ENCODE results near the gene PTGIS.
"Not testable (repeated sequence)": the region's sequence is repeated elsewhere in the genome, so short reads cannot be mapped to it uniquely, and the experiment has no call there.

Gene PTGIS

DNA sequence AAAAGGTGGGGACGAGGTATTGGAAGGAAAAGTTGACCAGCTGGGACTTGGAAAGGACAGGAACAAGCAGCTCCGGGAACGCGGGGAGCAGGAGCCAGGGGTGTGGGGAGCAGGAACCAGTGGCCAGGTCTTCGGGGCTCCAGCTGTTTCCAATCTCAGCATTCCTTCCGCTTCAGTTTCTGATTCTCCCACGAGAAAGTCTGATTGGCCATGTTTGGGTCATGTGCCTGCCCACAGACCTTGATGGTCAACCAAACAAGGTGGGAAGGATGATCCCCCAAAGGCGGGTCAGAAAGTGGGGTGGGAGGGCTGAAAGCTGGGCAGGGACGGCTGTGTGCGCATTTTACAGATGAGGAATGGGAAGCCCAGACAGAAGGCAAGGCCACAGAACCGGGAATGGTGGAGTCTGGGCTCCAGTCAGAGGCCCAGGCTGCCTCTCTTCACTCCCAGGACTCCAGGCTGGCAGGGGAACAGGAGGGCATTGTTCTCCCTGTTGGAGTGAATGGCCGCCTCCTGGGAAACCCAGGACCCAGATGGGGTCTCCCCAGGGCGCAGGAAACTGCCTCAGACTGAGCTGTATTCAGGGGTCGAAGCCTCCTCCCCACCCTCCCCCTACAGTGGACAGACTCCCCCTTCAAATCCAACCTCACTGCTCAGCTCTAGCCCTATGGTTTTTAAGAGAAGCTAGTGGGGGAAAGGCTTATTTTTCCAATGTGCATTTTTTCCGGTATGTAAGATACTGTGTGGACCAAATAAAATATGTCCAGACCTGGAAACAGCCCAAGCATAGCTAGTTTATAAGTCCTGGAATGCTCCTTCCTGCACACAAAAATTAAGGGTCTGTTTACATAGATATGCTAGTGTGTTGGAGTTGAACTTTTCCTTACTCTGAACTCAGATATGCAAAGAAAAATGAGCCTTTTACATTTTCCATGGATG, 12.2 kb upstream of the PTGIS start:
- no peak for DNase-seq (ENCODE audit: low spot score)

DNA sequence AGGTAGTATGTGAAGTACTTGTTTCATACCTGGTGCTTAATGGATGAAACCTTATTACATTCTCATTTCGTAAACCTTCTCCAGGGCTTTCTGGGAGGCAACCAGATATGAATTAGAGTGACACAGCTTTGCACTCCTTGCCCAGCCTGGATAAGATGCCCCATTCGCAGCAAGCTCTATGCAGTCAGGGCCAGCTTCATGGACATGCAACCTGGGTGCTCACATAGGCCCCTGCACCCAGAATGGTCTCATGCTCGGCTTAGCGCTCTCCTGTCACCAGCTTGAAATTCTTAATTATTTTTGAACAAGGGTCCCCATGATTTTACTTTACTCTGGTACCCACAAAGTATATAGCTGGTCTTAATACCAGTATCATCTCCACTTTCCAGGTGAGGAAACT, 11.3 kb upstream of the PTGIS start:
- DNase-seq (ENCODE audit: low spot score): no peak

DNA sequence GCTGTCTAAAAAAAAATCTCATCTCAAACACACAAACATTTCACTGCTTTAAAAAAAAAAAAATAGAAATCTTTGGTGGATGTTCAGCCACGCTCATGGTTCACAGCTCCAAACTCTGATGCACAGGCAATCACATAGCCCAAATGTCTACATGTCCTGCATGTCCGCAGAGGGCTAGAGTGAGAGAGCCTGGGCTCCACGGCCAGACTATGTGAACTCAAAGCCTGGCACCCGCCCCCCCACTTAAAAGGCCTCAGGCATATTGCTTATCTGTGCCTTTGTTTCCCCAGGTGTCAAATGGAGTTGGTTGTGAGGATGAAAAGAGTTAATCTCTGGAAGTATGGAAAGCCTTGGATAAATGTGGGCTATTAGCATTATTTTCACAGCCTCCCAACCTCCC, 10.5 kb upstream of the PTGIS start:
- DNase-seq (ENCODE audit: low spot score): no peak

DNA sequence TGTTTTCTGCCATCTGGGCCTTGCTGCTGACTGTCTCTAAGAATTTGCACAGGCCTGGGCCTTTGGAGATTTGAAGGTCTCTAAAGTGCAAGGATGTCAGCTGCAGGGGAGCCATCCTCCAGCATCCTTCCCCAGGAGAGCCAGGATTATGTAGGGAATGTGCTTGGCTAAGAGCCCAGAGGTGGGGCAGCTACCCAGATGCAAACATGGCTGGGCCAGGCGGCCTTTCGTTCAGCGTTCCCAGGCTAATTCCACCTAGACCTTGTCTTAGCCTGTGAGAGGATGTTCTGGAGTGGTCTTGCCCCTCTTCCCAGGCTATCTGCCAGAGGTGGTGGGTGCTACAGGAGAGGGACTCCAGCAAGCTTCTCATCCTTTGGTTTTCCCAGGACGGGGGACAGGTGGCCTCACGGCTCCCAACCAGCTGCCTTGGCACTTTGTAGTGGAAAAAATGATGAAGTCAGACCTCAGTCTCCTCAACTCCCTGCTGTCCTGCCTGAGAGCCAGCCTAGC, 7.7 kb upstream of the PTGIS start:
- DNase-seq (ENCODE audit: low spot score): no peak

DNA sequence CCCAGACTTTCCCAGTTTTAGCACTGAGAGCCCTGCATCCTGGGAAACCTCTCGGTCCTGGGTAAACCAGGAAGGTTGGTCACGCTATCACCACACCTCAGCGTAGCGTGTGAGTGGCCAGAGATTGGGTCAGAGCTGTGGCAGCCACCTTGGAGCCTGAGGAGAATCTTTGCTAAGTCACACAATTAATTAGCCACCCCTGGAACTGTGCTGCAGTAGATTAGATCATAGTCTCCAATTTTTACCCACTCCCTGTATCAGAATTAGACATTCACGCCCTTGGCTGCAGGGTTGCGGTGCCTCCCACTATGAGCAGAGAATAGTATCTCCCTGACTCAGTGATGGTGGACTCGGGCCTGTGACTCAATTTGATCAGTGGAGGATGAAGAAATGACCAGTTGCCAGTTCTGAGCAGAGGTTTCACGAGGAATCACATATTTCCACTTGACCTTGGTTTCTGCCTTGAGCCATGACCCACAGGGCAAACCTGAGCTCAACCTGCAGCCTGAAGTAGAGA, 6.0 kb upstream of the PTGIS start:
- DNase-seq (ENCODE audit: low spot score): no peak

DNA sequence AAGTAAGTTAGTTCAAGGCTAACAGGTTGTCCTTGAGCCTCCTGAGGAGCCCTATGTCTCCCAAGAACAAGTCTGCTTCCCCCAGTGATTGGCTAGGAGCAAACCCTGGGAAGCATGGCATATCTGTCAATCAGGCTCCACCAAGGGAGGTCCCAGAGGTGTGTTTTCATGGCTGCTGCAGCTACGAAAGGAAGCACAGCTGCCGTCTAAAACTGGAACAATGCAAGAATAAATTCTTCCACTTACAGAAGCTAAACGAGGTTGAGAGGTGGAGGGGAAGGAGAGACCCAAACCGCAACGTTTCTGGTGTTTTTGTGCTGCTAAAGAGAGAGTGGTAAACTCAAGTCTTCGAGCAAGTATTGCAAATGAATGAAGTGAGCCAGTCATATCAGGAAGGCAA, 4.9 kb upstream of the PTGIS start:
- no peak for DNase-seq (ENCODE audit: low spot score)

DNA sequence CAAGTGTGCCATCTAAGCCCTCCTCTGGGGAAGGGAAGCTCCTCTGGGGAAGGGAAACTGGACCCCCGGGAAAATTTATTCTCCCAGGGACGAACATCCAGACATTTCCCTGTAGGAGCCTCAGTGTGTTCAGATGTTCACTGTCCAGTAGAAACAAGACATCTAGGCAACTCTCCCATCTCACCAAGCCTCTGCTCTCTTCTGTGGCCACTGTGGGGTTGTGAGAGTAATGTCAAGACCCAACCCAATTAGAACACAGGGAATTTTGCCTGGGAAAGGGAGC, 3.6 kb upstream of the PTGIS start:
- no peak for DNase-seq (ENCODE audit: low spot score)

DNA sequence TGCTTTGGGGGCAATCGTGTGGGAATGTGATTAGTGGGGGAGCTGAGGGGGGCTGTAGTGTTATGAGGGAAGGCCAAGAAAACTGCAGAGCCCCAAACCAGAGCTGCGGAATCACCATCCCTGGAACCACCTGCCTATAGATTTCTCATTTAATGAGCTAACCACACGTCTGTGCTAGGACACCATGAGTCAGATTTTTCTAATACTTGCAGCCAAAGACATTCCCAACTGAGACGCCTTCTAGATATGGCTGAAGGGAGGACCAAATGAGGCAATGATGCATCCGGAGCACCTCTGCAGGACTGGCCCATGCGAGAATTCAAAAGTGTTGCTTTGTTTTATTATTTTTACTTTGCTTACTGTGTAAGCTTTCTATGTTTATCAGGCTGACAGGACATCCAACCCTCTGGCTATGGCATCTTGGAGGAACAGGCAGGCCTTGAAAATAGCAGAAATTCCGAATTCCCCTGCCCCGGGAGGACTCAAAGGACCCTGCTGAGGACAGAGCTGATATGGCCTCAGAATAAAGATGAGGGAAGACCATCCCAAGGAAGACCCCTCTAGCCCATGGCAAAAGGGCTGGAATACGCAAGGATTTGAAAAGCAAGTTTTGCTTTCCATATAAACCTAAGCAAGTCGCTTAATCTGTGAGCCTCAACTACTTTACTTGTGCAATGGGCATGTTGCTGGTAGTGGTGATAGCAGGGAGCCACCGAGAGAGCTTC, 3.1 kb upstream of the PTGIS start:
- DNase-seq (ENCODE audit: low spot score): no peak

DNA sequence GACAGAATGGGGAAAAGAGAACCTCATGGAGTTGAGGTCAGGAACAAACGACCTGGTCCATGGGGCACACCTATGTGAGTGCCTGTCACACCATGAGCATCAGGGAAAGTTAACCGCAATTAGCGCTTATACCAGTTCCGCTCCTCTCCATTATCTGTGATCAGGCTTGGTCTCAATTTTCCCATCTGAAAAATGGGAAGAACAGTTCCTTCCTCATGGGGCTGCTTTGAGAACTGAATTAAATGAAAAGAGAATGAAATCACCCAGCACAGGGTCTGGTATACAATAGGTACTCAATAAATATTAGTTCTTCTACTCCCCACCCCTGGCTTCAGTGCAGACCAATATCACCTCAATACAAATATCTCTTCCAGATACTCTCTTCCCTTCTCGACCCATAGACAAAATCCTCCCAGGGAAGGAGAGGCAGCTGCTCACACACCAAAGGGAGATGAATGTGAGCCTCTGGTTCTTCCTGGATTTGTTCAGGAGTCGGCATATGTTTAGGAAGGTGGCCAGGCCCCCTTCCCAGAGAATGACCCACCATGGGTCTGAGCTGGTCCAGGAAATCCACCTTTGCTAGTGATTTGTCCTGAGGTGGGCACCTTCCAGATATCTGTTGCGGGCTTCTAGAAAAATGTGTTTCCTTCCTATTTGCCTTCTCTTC, 2.4 kb upstream of the PTGIS start:
- no peak for DNase-seq (ENCODE audit: low spot score)

DNA sequence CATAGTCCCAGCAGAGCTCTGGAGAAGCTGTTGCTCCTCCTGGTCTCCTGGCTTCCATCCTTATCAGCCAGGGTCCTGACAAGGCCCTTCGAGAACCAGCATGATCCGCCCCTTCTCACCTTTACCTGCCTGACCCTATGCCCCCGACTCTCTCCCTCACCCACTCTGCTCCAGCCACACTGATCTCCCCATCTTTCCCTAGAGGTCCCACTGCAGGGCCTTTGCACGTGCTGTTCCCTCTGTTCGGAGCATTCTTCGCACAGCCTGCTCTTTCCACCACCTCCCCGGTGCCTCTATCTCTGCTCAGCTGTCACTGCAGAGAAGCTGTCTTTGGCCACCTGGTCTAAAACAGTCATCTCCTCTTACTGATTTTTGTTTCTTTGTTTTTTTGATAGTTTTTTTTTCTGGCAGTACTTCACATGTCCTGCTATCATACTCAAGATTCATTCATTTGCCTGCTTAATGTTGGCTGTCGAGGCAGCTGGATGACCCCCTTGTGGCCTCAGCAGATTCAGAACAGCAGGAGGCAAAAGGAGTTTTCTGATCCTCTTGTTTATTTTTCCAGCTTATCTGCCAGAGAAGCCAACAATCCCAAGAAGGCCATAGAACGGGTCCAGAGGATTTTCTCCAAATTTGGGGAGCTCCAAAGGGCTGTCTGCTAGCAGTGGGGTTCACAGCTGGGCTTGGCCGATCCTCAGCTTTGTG, 1.6 kb upstream of the PTGIS start:
- no peak for DNase-seq (ENCODE audit: low spot score)

DNA sequence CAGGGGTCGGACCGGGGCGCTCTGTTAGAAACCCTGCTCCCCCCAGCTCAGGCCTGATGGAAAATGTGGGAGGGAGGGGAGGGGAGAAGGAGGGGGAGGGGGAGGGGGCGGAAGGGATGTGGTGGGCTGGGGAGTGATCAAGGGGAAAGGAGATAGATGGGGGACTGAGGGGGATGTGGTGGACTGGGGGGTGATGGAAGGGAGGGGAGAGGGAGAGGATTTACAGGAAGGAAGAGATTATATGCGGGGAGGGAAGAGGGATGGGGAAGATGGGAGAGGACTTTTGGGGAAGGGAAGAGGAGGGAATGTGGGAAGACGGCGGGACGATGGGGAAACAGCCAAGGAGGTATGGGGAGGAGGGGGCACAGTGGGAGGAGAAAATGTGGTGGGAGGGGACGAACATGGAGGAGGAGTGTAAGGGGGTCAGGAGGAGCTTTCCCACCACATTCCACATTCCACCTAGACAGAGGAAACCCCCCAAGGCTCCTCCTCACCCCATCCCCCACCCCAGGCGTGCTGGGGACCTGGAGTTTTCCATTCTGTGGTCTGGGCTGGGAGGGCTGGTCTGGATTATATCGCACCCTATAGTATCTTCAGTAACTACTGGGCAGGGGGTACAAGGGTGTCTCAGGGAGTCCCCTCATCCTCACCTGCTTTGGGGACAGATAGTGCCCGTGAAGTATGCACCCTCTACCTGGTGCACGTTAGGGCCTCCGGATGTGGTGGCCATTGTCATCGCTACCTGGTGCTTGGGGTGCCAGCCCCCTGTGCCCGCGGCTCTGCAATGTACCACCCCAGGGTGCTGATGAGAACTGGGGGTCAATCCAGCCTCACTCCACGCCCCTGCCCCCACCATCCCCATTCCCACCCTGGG, 578 bp upstream of the PTGIS start:
- DNase-seq (ENCODE audit: low spot score): no peak

DNA sequence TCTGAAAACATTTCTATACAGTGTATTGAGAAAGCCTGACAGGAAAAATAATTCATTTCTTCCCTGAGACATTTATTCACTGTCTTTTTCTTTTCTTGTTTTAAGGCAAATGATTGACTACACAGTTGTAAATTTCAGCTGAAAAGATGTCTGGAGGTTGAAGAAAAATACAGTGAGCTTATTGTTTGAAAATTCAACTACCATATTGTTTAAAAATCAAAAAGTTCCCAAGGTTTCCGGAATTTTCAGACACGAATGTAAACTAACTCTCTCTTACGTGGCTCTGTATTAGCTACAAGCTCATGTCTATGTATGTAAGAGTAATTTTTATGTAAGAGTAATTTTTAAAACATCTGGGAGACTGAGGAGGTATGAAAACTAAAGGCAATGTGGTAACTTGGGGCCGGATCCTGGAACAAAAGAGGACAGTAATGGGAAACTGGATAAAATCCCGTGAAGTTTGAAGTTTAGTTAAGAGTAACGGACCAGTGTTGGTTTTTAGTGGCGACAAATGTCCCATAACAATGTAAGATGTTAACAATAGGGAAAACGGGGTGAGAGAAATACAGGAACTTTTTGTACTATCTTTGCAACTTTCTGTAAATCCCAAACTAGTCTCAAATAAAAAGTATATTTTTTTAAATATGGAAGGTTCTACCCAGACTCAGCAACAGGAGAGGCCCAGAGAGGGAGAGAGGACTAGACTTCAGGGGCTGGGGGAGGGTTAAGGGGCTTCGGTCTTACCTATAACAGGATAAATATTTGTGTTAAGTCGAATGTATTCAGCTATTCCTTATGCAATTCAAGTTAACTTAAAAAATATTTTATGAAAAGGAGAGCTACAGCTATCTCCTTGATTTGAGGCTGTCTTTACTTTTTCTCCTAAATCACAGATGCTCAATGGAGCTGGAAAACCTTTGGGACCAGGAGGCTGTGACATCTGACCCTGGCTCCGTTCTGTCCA, 1.3 kb downstream of the PTGIS start:
- no peak for DNase-seq (ENCODE audit: low spot score)

DNA sequence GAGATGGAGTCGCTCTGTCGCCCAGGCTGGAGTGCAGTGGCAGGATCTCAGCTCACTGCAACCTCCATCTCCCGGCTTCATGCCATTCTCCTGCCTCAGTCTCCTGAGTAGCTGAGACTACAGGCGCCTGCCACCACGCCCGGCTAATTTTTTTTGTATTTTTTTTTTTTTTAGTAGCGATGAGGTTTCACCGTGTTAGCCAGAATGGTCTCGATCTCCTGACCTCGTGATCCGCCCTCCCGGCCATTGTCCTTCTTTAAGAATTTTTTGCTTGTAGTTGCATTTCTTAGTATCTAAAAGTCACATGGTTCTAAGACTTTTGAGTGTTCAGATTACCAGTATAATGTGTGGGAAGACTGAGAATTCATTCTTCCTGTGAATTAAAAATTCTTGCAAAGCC, 2.9 kb downstream of the PTGIS start:
- DNase-seq (ENCODE audit: low spot score): not testable (repeated sequence)

DNA sequence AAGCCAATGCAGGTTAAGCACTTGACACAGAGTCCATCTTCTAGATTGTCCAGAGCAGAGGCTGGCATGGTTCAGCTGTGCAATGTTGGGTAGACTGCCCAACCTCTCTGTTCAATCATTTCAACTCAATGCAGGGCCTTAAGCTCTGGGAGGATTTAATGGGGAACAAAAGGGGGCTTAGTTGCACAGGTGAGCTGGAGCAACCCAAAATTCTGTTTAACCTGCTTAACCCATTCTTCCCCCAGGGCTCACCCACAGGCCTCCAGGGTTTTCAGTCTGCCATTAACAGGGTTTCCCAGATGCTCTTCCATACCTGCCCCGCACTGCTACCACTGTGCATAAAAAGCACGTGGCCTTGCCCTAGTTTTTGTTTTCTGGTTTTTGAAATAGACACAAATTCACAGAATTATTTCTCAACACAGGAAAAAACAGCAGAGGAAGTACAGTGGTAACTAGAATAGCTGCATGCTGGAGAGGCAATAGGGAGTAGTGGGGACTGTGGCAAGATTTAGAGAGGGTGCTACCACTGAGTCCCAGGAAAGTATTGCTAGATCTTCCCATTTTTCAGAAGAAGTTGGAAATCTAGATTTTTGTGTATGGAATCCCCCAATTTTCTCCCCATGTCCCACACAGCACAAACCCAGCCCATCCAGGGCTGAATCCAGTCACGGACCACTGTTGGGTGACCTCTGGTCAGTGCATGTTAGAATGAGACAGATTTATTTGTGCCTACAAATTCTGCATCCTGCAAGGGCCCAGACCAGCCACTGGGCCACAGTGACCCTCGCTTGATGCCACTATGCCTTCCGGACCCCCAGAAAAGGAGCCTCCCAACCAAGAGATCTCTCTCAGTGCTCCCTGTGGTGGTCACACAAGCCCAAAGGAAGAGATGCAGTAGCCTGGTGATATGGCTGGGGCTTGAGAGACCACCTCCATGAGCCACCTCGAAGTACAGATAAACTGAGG, 4.6 kb downstream of the PTGIS start:
- no peak for DNase-seq (ENCODE audit: low spot score)

DNA sequence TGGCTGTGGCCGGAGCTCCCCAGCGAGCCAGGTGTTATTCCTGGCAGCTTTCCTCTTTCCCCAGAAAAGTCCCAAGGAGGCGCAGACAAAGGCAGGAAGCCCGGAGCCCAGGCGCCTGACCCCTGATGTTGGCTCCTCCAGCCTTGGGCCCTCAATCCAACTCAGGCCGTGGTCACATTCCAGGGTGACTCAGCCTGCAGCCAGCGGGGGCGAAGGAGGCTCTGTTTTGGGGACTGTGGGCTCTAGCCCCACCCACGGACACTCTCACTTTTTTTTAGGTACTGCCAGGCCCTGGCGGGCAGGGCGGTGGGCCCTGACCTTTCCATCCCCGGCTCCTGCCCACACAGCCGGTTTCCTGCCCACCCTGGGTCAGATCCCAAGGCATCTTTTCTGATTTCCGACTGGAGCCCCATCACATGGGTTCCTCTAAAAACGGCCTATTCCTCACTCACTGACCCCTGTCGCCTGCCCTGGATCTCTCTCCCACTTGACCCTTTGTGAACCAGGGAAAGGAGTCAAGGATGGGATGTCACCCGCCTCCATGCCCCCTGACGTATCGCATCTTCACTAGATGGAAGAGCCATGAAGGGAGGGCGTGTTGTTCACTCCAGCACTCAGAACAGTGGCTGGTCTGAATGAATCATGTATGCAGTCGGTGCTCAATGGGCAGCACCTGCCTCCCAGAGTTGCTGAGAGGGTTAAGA, 5.5 kb downstream of the PTGIS start:
- no peak for DNase-seq (ENCODE audit: low spot score)

DNA sequence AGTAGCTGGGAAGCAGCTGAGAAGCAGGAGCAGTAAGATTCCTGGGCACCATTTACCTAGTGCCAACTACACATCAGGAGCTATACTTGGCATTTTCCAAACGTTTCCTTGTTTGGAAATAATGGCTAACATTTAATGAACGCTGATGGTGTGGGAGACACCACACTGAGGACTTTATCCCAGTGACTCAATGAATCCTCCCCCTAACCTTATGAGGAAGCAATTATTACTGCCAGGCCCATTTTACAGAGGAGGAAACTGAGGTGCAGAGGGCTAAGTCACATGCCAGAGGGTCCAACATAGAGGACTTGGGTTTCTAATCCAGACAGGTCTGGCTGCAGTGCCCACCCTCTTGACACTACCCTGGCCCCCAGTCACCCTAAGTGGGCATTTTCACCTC, 6.1 kb downstream of the PTGIS start:
- no peak for DNase-seq (ENCODE audit: low spot score)

DNA sequence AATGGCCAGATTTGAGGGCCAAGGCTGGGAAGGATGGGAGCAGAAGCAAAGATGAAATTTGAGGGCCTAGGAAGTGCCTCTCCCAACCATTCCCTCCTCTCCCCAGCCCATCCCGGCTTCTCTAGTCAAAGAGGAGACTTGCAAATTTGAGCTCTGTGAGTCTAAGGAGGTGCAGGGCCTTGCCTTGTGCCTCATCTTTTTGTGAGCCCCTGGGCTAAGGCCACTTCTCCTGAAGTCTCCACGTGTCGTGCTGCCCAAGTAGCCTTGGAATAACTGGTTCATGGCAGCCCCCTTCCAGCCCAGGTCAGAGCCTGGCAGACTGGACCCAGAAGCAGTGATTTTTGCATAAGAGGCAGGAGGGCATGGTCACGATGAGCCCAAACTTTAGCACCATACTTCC, 6.7 kb downstream of the PTGIS start:
- no peak for DNase-seq (ENCODE audit: low spot score)

DNA sequence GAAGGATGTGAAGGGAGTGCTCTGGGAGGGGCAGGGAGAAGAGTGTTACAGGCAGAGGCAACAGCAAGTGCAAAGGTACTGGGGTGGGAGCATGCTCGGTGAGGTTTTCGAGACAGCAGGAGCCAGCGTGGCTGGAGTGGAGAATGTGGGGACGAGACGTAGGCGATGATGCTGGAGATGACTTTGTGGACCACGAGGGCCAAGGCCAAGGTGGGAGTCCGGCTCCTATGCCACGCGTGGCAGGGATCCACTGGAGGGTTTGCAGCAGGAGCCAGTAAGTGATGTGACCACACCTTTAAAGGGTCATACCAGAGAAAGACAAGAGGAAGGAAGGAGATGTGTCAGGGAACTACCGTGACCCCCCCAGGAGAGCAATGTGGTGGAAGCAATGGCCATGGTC, 7.3 kb downstream of the PTGIS start:
- DNase-seq (ENCODE audit: low spot score): no peak

Measured in hematopoietic multipotent progenitor cell treated with erythropoietin and hydrocortisone succinate and interleukin-3 and kit ligand, for 15 days (in vitro differentiated cells).